Measurements from ENCODE around the gene POPDC3.
"Not testable (repeated sequence)": the region's sequence is repeated elsewhere in the genome, so short reads cannot be mapped to it uniquely, and the experiment has no call there.

The POPDC3 gene

DNA sequence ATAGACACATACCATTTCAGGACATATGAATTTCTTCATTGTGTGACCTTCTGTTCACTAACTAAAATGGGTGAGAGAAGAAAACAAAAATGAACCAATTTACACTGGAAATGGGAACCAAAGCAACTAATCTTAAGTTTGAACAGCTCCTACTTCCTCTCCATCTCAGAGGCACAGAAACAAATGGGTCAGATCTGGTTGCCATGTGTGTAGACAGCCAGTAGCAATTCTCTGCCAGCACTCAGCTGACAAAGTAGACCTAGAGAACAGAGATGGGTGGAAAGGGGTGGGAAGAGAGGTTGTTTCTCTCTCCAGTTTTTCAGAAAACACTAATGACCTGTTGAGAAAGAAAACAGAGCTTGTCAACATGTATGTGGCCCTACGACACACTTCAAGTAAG, 14.3 kb upstream of the POPDC3 start:
- DNase-seq = no peak

DNA sequence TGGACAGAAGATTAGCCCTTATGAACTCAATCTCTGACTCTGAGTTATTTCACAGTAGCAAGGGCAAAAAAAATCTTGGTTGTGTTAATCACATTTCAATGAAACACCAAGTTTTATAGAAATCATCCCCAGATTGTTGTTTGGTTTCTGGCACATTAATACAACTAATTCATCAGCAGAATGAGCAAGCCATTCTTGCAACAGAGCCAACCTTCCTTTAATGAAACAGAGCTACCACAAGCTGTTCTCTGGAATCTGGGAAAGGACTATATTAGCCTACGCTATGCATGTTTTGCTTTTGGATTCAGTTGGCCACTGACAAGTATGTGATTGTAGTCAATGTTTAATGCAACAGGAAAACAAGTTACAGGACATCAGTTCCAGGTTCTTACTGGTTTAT, 13.8 kb upstream of the POPDC3 start:
- no peak for DNase-seq

DNA sequence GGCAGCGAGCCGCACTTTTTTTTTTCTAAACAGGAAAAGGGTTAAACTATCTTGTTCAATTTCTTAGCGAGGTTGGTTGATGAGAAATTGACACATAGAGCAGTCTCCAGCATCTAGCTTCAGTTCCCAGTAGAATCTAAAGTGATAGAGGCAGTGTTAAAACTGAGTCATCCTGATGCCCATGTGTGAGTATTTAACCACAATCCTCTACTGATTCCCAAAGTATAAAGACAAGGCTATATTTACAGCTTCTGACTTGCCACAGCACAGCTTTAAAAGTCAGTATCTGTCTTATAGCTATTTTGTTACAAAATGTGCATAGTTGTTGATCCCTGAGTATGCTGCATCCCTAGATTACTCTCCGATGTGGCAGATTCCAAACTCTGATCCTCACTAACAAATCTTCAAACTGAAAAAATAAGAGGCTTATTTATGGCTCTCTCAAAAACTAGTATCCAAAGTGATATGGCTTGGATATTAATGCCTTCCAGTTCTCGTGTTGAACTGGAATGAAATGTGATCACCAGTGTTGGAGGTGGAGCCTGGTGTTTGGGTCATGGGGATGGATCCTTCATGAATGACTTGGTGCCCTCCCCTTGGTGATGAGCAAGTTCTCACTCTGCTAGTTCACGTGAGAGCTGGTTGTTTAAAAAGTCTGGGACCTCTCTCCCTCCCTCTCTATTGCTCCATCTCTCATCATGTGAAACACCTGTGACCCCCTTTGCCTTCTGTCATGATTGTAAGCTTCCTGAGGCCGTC, 13.1 kb upstream of the POPDC3 start:
- DNase-seq = no peak

DNA sequence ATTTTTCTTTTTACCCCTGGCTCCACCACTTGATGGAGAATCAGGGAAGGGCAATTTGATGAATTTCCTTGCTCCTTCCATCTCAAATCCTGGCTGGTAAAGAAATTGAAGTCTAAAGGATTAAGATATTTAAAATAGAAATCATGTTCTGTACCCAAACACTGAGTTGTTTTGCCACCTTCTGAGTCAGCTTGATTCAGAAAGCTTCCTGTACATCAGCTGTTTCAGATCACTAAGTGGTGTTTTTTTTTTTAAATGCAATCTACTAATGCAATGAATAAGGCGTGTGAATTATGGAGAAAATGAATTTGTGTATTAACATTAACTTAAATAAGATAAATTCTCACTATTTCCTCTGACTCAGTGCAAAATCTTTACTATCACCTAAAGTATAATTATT, 11.5 kb upstream of the POPDC3 start:
- no peak for DNase-seq

DNA sequence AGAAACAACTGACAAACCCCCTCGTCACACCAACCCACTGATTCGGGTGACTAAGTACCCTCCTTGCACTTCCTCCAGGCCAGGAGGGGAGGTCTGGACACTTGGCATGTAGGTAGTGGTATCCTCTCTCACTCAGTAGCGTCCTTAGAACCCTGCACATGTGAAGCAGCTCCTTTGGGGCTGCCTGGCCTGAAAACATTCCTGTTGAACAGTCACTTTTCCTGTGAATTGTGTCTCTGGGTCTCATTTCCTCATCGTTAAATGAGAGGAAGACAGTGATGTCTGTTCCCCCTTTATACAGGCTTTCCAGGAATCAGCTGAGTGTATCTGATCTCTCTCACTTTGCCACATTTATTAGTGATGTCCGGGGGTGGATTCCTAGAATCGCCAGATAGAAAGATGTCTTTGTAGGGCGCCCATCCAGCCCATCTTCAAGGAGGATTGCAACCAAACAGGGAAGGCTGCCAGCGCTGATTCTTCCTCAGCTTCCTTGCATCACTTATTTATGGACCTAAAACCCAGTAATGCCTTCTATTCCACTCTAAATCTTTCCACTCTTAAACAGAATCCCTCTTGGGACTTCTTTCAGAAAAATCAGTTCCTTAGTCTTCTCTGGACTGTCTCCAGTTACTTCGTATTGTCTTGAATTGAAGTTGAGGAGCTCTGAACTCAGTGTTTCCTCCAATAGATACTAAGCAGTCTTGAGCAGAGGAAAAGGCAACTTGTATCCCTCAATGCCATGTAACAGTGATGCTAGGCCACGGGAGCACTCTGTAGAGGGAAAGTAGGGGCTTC, 9.4 kb upstream of the POPDC3 start:
- no peak for DNase-seq

DNA sequence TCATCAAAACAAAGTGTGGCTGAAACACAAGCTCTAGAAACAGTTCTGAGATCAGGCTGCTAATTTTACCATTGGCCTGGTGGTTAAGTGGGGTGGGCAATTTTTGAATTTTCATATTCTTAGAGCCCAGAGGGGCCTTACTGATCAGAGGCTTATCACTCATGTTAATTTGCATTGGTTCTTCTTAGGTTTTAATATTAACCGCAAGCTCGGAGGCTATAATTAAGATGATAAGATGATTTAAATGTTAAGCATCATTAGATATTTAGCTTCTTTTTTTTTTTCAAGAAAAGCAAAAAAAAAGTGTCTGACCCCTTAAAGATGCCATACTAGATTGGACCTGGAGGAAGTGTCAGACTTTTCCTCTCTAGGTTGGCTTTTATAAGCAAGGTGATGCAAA, 8.4 kb upstream of the POPDC3 start:
- DNase-seq = no peak

DNA sequence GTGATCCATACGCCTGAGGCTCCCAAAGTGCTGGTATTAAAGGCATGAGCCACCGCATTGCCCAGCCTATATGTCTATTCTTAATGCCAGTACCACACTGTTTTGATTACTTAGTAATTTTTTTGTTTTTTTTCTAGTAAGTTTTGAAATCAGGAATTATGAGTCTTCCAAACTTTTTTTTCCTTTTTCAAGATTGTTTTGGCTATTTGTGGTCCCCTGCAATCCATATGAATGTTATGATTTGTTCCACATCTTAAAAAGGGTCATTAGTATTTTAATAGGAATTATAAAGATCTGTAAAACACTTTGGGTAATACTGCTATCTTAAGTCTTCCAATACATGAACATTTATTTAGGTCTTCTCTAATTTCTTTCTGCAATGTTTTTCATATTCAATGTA, 6.8 kb upstream of the POPDC3 start:
- DNase-seq = no peak

DNA sequence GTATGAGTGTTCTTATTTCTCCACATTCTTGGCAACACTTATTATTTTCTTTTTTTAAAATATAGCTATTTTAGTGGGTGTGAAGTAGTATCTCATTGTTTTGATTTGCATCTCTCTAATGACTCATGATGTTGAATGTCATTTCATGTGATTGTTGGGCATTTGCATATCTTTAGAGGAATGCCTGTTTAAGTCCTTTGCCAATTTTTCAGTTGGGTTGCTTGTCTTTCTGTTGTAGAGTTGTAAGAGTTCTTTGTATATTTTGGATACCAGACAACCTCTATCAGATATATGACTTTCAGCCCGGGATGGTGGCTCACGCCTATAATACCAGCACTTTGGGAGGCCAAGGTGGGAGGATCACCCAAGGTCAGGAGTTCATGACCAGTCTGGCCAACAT, 5.1 kb upstream of the POPDC3 start:
- no peak for DNase-seq

DNA sequence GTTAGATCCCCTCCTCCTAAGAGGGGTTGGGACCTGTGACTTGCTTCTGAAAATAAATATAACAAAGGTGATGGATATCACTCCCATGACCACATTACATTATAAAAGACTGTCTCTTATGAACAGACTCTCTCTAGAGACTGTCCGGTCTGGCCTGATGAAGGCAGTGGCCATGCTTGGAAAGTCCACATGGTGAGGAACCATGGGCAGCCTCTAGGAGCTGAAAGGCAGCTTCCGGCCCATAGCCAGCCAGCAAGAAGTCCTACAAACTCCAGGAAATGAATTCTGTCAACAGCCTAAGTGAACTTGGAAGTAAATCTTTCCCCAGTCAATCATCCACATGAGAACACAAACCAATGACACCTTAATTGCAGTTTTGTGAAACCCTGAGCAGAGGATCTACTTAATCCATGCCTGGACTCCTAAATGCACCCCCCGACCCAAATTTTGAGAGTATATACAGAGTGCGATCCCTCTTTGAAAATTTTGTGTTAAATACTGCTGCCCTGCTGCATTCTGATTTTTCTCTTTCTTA, 2.2 kb upstream of the POPDC3 start:
- no peak for DNase-seq

DNA sequence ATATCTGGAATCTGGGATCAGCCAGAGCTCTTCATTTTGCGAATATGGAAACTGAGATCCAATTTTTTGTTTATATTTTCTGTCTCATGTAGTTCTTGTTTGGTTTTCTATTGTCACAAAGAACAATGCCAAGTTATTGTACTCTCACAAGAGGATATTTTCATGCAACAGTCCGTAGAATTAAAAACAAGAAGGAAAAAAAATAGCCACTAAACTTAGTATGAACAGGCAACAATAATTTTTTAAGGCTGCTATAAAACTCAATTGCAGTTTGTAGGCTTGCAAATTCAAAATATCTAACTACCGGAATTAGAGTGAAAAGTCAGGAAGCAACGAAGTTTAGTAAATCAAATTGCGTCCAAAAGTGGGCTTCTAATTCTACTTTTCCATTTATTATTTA, 1.2 kb downstream of the POPDC3 start:
- no peak for DNase-seq

DNA sequence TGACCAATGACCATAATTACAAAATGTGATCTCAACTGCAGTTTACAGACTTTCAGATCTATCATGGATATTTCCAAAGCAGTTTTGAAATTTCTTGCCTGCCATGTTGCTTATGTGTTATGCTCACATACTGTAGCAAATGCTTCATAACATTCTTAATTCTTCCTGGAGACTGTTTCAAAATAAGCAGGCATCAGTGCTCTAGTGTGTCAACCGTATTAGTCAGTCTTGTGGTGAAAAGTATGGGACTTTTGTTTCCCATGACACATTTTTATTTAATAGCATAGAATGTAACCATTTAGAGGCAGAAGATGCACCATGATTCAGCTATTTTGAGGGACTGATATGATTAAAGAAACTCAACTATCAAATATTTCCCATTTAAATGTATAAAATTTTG, 1.7 kb downstream of the POPDC3 start:
- DNase-seq = no peak

DNA sequence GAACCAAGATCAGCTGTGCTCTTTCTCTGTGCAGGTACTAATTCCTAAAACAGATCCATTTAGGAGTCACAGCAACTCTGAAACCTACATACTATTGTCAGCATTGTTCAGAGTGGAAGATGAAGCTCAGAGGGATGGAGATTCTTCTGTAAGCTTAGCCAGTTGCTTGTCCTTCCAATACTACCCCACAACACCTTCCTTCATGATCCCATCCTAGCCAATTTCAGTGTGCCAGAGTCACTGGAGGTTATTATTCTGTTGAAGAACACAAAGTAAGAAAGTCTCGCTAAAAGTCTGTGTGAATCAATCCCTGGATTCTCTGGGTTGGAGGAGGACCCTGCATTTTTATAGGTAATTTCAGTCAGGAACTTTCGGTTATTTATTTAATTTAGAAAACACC, 2.3 kb downstream of the POPDC3 start:
- no peak for DNase-seq

DNA sequence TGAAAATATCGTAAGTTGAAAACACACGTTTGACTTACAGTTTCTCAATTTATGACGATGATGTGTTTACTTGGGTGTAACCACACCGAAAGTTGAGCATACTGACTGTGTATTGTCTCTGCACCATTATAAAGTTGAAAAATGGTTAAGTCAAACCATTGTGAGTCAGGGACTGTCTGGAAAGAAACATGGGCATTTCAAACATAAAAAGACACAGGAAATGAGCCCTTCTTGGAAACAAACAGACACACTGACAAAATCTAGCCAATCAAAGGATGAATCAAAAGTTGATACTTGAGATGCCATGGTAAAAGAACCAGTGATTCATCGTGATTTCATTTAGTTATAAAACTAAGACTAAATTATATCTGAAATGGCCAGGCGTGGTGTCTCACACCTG, 5.3 kb downstream of the POPDC3 start:
- DNase-seq = no peak

DNA sequence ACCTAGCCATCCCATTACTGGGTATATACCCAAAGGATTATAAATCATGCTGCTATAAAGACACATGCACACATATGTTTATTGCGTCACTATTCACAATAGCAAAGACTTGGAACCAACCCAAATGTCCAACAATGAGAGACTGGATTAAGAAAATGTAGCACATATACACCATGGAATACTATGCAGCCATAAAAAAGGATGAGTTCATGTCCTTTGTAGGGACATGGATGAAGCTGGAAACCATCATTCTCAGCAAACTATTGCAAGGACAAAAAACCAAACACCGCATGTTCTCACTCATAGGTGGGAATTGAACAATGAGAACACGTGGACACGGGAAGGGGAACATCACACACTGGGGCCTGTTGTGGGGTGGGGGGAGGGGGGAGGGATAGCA, 7.3 kb downstream of the POPDC3 start:
- not testable (repeated sequence) for DNase-seq

DNA sequence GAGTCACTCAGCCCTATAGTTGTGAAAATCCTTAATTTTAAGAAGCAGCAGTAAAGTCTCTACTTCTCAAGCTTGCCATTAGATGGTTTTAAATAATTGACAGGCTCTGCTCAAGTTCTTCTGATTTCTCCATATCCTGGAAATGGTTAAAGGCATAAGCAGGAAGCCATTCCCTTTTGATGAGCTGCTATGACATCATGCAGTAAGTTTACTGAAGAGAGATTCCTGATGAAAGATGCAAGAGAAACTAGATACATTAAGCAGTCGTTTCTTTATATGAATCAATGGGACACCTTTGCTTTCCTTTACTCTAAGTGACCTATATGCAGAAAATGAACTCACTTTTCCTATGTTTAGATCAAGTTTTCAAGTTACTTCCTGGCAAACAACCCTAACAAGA, 9.8 kb downstream of the POPDC3 start:
- no peak for DNase-seq

DNA sequence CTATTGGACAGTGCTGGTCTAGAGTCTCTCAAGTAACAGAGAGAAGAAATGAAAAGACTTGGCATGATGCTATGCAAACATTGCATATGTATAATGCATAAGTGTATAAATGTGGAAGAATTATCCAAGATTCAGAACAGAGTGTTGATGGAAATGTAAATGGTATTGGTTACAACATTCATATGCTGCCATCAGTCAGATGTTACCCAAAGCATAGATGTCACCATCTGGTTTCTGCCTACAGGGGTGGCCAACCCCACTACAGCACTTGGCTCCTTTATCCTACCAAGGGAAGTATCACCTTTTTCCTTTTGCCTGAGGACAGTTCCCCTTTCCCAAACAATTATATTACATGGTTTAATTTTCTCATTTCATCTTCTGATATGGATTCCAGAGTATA, 11.9 kb downstream of the POPDC3 start:
- DNase-seq = no peak

DNA sequence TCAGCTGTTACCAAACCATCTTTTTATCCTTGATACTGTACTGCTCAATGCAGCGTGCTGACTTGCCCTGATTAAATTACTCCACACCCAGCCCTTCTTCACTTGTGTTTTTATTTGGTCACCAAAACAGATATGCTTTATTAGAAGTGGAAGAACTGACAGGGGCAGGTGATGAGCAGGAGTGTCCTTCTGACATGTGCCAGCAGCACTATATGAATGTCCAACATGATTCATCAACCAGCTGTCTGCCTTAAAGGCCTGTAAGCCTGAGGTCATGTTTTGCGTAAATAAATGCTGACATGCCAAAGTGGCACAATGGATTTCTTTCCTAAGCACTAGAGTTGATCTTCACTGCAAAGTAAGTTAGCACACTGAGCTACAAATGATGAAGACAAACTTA, 15.4 kb downstream of the POPDC3 start:
- no peak for DNase-seq

DNA sequence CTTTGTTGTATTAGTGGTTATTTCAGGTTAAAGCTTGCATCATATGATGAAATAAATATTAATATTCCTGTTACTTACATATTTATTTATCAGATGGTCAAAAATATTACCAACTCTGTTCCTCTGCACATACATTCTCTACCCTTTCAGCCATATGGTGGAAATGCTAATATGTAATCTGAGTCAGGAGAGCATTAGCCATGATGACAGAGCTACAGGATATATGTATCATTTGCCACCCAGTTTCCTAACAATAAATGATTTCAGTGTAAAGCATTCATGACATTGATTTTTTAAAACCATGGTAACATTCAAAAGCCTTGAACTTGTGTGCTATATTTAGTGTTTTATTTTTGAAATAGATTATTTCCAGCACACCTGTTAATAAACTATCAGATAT, 16.6 kb downstream of the POPDC3 start:
- no peak for DNase-seq

DNA sequence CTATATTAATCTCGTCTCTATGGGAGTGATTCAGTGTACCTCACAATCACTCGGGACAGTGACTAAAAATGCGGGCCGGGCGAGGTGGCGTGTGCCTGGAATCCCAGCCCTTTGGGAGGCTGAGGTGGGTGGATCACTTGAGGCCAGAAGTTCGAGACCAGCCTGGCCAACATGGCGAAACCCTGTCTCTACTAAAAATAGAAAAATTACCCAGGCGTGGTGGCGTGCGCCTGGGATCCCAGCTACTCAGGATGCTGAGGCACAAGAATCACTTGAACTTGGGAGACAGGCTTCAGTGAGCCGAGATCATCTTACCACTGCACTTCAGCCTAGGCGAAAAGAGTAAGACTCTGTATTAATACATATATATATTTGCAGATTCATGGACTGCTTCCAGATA, 17.4 kb downstream of the POPDC3 start:
- DNase-seq = no peak

DNA sequence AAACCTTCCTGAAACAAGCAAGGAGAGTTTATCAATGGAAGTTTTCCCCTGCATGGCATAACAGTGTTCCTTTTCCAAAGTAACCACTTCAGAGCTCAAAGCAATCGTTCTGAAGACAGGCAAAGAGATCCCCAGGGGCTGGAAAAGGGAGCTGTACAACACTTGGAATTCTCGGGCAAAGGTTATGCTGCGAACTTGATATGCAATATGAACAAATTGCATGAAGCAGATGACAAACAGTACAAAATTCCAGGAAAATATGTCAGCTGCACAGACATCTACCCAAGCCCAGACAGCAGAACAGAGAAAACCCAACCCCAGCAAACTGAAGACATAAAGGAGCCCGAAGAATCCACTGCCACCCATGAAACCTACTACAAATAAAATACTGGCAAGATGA, 18.4 kb downstream of the POPDC3 start:
- DNase-seq = no peak

DNA sequence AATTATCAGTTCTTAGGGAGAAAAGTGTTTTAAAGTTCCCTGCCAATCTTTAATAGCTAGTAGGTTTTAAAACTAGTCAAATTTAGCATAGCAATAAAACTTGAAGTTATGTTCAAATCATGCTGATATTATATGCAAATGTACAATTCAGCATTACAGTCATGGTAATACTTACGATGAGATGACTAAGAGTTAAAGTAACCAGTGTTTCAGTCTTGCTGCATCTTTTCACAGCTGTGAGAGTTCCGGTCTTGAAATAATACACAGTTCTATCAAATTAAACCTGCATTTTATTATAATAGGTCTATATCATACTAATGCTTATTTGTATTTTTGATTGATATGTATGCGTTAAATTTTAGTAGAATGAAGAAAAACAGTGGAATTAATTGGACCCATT, 26.1 kb downstream of the POPDC3 start:
- DNase-seq = no peak

DNA sequence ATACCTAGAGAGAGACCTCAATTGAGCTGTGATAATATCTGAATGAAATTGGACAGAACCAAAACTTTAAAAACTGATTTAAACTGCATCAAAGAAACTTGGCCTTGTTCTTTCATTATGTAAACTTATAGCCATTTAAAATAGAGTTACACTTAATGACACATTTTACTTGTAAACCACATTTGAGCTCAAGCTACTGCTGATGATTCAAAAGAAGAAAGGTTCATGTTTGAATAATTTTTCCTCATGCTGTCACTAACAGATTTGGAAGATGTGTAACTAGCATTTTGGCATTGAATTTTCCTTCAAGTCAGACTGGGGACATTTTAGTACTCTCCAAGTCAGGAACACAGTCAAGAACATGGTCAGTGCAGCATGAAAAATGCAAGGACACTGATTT, 26.9 kb downstream of the POPDC3 start:
- DNase-seq = no peak

DNA sequence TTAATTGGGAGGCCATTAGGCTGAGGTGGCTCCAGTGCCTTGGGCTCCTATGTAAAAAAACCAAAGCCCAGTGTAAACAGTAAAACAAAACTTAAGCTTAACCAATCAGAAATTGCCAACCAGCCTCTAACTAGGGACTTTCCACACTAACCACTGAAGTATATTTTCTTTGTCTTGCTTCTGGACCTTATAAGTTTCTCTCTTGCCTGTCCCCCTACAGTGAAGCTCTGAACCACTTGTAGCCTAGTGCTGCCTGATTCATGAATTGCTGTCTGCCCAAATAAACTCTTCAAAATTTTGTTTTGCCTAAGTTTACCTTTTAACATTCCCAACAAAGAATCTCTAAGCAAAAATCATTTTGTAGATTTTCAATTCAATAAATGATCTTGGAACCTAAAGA, 28.2 kb downstream of the POPDC3 start:
- DNase-seq = no peak

DNA sequence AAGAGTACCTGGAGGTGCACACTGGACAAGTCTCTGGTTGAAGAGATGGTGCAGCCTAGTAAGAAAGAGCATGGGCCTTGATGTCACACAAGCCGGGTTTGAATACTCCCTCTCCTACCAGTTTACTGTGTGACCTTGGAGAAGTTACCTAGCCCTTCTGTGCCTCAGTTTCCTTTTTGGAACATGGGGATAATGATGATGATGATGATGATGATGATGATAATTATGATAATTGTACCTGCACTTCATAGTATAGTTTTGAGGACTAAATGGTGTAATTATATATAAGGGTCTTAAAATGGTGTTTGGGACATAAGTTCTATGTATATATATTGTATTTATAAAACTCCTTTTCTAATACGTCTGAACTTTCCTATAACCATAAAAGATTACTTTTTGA, 41.7 kb downstream of the POPDC3 start:
- DNase-seq = no peak

DNA sequence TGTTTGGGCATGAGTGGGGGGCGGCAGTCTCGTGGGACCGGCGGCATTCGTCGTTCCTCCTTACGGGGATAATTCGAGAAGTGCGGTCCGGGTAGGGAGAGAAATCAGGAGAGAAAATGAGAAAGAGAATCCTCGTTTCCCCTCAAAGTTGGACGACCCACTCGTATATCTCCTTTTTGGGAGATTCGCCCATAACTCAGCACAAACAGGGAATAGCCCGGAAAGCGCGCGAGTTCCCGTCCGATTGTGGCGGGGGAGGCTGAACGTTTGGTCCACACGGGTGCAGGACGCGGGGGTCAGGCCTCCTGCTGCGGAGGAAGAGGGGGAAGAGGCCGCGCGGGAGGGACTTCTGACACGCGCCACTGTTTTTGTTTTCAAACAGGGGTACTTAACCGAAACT, 42.4 kb downstream of the POPDC3 start:
- peak; percentile 3 for DNase-seq

All from stimulated activated CD4-positive, alpha-beta T cell treated with anti-CD3 and anti-CD28 coated beads, Interleukin-15, amount 100 ng/mL, for 24 hours (primary cell).